IMR-90 (cell line): ENCODE measurements around the gene CCR3. TPM values are rescaled to one million over a fixed set of nuclear protein-coding genes. Genes with fewer than 3 reads are reported as not detected.
A peak's percentile ranks its signal among the peaks of the same experiment; 100 is the strongest.

ENCODE experiments used
- ATAC-seq: fragments of 200-7000 bp; cut with Tn5 transposase; 2 replicates; pipeline ENCODE4 v1.9.1; 2020; ENCODE audit warnings: low read depth, mild to moderate bottlenecking, moderate library complexity
- BruUV-seq: library from RNA; stranded (reverse); fragments of 400-500 nt; replicated peaks from 2 replicates; lab custom pipeline; 2021; lab: Mats Ljungman, UMichigan
- CTCF ChIA-PET: fragments of 300-600 bp; formaldehyde crosslinking; extraction: SDS; loops from one replicate; lab custom pipeline; 2021; ENCODE audit warnings: antibody characterized with exemption; lab: Yijun Ruan, JAX
- POLR2A ChIA-PET: fragments of 300-600 bp; sonication (Branson Sonifier 250); formaldehyde crosslinking; loops from one replicate; lab custom pipeline; 2022; ENCODE audit warnings: antibody characterized with exemption; ENCODE audit not compliant: unreplicated experiment; lab: Charles Lee
- DNase-seq: peaks from one replicate; pipeline ENCODE4 v3.0.0; 2013
- H2AFZ ChIP-seq: replicated peaks from 2 replicates; pipeline ENCODE3; 2013; ENCODE audit warnings: low read length, mild to moderate bottlenecking; ENCODE audit not compliant: poor library complexity
- H2AK5ac ChIP-seq: 2 replicates; pipeline ENCODE4 v1.6.1; 2013; ENCODE audit warnings: low read depth, low read length, inconsistent platforms
- H2AK9ac ChIP-seq: replicated peaks from 2 replicates; pipeline ENCODE3; 2013; ENCODE audit warnings: mild to moderate bottlenecking, low read depth, low read length, moderate library complexity; ENCODE audit not compliant: poor library complexity
- H2BK120ac ChIP-seq: 2 replicates; pipeline ENCODE4 v1.6.1; 2013; ENCODE audit warnings: low read depth, low read length, inconsistent platforms
- H2BK15ac ChIP-seq: 3 replicates; pipeline ENCODE4 v1.6.1; 2013; ENCODE audit warnings: low read depth, low read length, inconsistent platforms
- H2BK20ac ChIP-seq: 2 replicates; pipeline ENCODE4 v1.6.1; 2013; ENCODE audit warnings: low read depth, mild to moderate bottlenecking, inconsistent platforms, low read length, moderate library complexity
- H2BK5ac ChIP-seq: 2 replicates; pipeline ENCODE4 v1.6.1; 2013; ENCODE audit warnings: mild to moderate bottlenecking, low read depth, low read length, inconsistent platforms; ENCODE audit not compliant: poor library complexity, severe bottlenecking
- H3K14ac ChIP-seq: replicated peaks from 2 replicates; pipeline ENCODE4 v1.6.1; 2013; ENCODE audit warnings: low read depth, low read length, inconsistent platforms
- H3K18ac ChIP-seq: 2 replicates; pipeline ENCODE4 v1.6.1; 2013; ENCODE audit warnings: low read depth, low read length, control low read depth
- H3K23ac ChIP-seq: 2 replicates; pipeline ENCODE4 v1.6.1; 2013; ENCODE audit warnings: low read depth, low read length, inconsistent platforms
- H3K27ac ChIP-seq: 2 replicates; pipeline ENCODE4 v1.5.1; 2013; ENCODE audit warnings: mild to moderate bottlenecking, control low read depth, low read length; ENCODE audit not compliant: insufficient read depth
- H3K27me3 ChIP-seq: 2 replicates; pipeline ENCODE4 v1.6.1; 2013; ENCODE audit warnings: low read length; ENCODE audit not compliant: control insufficient read depth, insufficient read depth
- H3K36me3 ChIP-seq: 2 replicates; pipeline ENCODE4 v1.6.1; 2013; ENCODE audit warnings: low read length, mixed read lengths; ENCODE audit not compliant: control insufficient read depth, insufficient read depth
- H3K4ac ChIP-seq: 2 replicates; pipeline ENCODE4 v1.6.1; 2013; ENCODE audit warnings: low read depth, low read length, inconsistent platforms
- H3K4me1 ChIP-seq: 2 replicates; pipeline ENCODE4 v1.6.1; 2013; ENCODE audit warnings: low read length, mixed read lengths; ENCODE audit not compliant: control insufficient read depth, insufficient read depth
- H3K4me2 ChIP-seq: 2 replicates; pipeline ENCODE4 v1.6.1; 2013; ENCODE audit warnings: low read depth, mild to moderate bottlenecking, control low read depth, low read length, moderate library complexity
- H3K4me3 ChIP-seq: 2 replicates; pipeline ENCODE4 v1.5.1; 2013; ENCODE audit warnings: low read depth, mild to moderate bottlenecking, control low read depth, low read length, moderate library complexity; ENCODE audit not compliant: insufficient read depth
- H3K56ac ChIP-seq: 2 replicates; pipeline ENCODE4 v1.6.1; 2013; ENCODE audit warnings: low read length, inconsistent platforms; ENCODE audit not compliant: insufficient read depth; ENCODE audit errors: extremely low read depth
- H3K79me1 ChIP-seq, 2 experiments: 2 replicates each; pipeline ENCODE4 v1.6.1; 2013; ENCODE audit warnings: low read length in 2 of 2, inconsistent platforms in 1 of 2, low read depth in 1 of 2
- H3K9ac ChIP-seq: 2 replicates; pipeline ENCODE4 v1.6.1; 2013; ENCODE audit warnings: low read depth, low read length, control low read depth
- H3K9me1 ChIP-seq: 2 replicates; pipeline ENCODE4 v1.6.1; 2013; ENCODE audit warnings: low read length, inconsistent platforms; ENCODE audit not compliant: insufficient read depth
- H3K9me3 ChIP-seq: 2 replicates; pipeline ENCODE4 v1.6.1; 2013; ENCODE audit warnings: low read length; ENCODE audit not compliant: control insufficient read depth, insufficient read depth
- H4K20me1 ChIP-seq: 2 replicates; pipeline ENCODE4 v1.6.1; 2013; ENCODE audit warnings: low read length, inconsistent platforms; ENCODE audit not compliant: insufficient read depth
- H4K5ac ChIP-seq: 2 replicates; pipeline ENCODE4 v1.6.1; 2013; ENCODE audit warnings: mild to moderate bottlenecking, low read depth, low read length, control low read depth
- H4K8ac ChIP-seq, 2 experiments: 2 replicates each; pipeline ENCODE4 v1.6.1; 2013; ENCODE audit warnings: low read depth in 2 of 2, low read length in 2 of 2, control low read depth in 1 of 2, inconsistent platforms in 1 of 2
- H4K91ac ChIP-seq: 2 replicates; pipeline ENCODE4 v1.6.1; 2013; ENCODE audit warnings: low read depth, low read length, inconsistent platforms; ENCODE audit not compliant: insufficient read depth
- CEBPB ChIP-seq: IDR thresholded peaks from 2 replicates; pipeline ENCODE4 v1.6.1; 2012; ENCODE audit warnings: low read depth, low read length, improper control_type of control experiment
- RFX5 ChIP-seq: IDR thresholded peaks from 2 replicates; pipeline ENCODE4 v1.8.0; 2012; ENCODE audit warnings: low read depth, mild to moderate bottlenecking, low read length, moderate library complexity
- WGBS, 2 experiments: methylation state at CpG; one replicate each; pipeline versions ENCODE4 v1.1.5 to v1.1.7; 2013; ENCODE audit warnings: missing lambda C conversion rate in 2 of 2; ENCODE audit not compliant: insufficient read length in 1 of 2; ENCODE audit errors: extremely low coverage in 2 of 2; 5-methylcytosine and 5-hydroxymethylcytosine counted together
- dilution Hi-C: fragments of 300-500 bp; cut with HindIII; formaldehyde crosslinking; loops from one replicate; pipeline ENCODE4 v1.14.3; 2018; ENCODE audit warnings: low sequenced_read_pairs; ENCODE audit not compliant: unreplicated experiment
- in situ Hi-C: fragments of 300-500 bp; cut with MboI; formaldehyde crosslinking; loops from 3 replicates; pipeline ENCODE4 v1.14.3; 2019; ENCODE audit warnings: low sequenced_read_pairs, inconsistent platforms, mixed read lengths
- intact Hi-C: fragments of 100-400 bp; cut with micrococcal nuclease; formaldehyde crosslinking; loops from 2 replicates; pipeline ENCODE4 v1.10.0; 2022
- polyA plus RNA-seq, 3 experiments: library from polyadenylated mRNA; depleted of rRNA; stranded (reverse); fragments of >200 nt; gene quantifications; 2 replicates each; pipeline ENCODE4 v1.2.3, GENCODE V29; 2012; ENCODE audit warnings: low replicate concordance in 1 of 3
- total RNA-seq: library from RNA; depleted of rRNA; stranded (reverse); fragments of >200 nt; gene quantifications from 2 replicates; pipeline ENCODE4 v1.2.3, GENCODE V29; 2012

CCR3 gene
- total and polyA plus RNA-seq, 2 of the 4 experiments (the other 2 are of a cell fraction), result not detected

- CTCF ChIA-PET, result no interaction called here
- POLR2A ChIA-PET, result no interaction called here
- dilution Hi-C loops, result no loop called here
- no peak for DNase-seq
- Histone ChIP-seq H3K36me3 (no peaks in the 10 kb centered on the region), H3K4me3 (no peak overlapping the region), H3K27me3 (peaks cover 9% of the 10 kb centered on the region), H3K4me1 (no peaks in the 10 kb centered on the region), H3K4ac (no peak overlapping the region), H2BK120ac (no peak overlapping the region), H4K5ac (no peak overlapping the region), H3K9me3 (peaks cover 10% of the 10 kb centered on the region), H3K18ac (no peak overlapping the region), H3K14ac (no peak overlapping the region), H3K9me1 (no peaks in the 10 kb centered on the region), H2BK15ac (no peak overlapping the region), H2BK20ac (no peak overlapping the region), H3K79me1 (no peaks in the 10 kb centered on the region), H4K91ac (no peak overlapping the region), H2AK5ac (no peak overlapping the region), H2AFZ (no peak overlapping the region), H4K20me1 (no peaks in the 10 kb centered on the region), H2BK5ac (no peak overlapping the region), H3K27ac (no peak overlapping the region), H3K56ac (no peak overlapping the region), H3K4me2 (no peak overlapping the region), H2AK9ac (no peak overlapping the region), H3K9ac (no peak overlapping the region), H4K8ac (no peak overlapping the region), H3K23ac (no peak overlapping the region)
- no peak for ATAC-seq
- in situ Hi-C loops, result no loop called here
- TF ChIP-seq CEBPB (peak; percentile 47; the same call in 1 of the 2 replicates), RFX5 (no peak)
- intact Hi-C loops, result no loop called here
- WGBS, 2 experiments, result 17% methylated on average over 1 of the region's 1 CpG; no CpG with 5 or more reads in 1 of the 2 experiments
- no TSS peak for BruUV-seq
These were observed 48.8 kb upstream of the CCR3 start for GRCh38 chr3:46193436-46193835.
